ENCODE results near the gene CORIN.

- TF ChIP-seq EZH2phosphoT487 (IDR thresholded peaks at IDR 0.05; ENCODE audit: borderline replicate concordance, low read depth), result no peak
- no peak for TF ChIP-seq CTCF (IDR thresholded peaks at IDR 0.05)
- TF ChIP-seq, protein P1, sequence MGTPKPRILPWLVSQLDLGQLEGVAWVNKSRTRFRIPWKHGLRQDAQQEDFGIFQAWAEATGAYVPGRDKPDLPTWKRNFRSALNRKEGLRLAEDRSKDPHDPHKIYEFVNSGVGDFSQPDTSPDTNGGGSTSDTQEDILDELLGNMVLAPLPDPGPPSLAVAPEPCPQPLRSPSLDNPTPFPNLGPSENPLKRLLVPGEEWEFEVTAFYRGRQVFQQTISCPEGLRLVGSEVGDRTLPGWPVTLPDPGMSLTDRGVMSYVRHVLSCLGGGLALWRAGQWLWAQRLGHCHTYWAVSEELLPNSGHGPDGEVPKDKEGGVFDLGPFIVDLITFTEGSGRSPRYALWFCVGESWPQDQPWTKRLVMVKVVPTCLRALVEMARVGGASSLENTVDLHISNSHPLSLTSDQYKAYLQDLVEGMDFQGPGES (IDR thresholded peaks at IDR 0.05; ENCODE audit: low read depth, low read length), result no peak
- TF ChIP-seq FOXM1 (IDR thresholded peaks at IDR 0.05; ENCODE audit: low read depth), result no peak
- no peak for TF ChIP-seq JUND (IDR thresholded peaks at IDR 0.05)
- no peak for TF ChIP-seq MEF2A (IDR thresholded peaks at IDR 0.05; ENCODE audit: borderline replicate concordance, low read depth)
- no peak for TF ChIP-seq POLR2AphosphoS5 (IDR thresholded peaks at IDR 0.05; ENCODE audit: low read depth, low read length)
Observed at GRCh38 chr4:47695260-47695659, 142.6 kb downstream of the CORIN start.

Data from SK-N-SH (cell line).